ENCODE measurements around the gene ABCC2.

ABCC2 gene

DNA sequence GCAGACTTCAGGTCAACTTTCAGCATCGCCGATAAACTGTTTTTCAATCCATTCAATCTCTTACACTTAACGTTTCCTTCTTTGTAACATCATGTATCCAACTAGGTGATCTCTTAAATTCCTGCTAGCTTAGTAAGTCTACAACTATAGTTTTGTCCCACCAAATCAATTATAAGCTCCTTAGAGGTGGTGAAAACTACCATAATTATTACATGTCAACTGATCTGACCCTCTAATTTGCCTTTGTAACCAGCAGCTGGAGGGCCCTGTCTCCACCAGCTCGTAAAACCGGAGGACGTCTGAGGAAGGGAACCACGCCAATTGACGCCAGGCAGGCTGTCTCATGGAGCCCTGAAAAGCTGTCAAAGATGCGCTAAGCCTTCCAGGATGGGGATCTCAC lies 113.4 kb downstream of the ABCC2 start:
- no peak for TF ChIP-seq MYC (IDR thresholded peaks at IDR 0.05; ENCODE audit: low read depth, low read length)
- TF ChIP-seq, protein P1, sequence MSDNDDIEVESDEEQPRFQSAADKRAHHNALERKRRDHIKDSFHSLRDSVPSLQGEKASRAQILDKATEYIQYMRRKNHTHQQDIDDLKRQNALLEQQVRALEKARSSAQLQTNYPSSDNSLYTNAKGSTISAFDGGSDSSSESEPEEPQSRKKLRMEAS (IDR thresholded peaks at IDR 0.05; ENCODE audit: low read depth, low read length): no peak
- TF ChIP-seq, protein P2, sequence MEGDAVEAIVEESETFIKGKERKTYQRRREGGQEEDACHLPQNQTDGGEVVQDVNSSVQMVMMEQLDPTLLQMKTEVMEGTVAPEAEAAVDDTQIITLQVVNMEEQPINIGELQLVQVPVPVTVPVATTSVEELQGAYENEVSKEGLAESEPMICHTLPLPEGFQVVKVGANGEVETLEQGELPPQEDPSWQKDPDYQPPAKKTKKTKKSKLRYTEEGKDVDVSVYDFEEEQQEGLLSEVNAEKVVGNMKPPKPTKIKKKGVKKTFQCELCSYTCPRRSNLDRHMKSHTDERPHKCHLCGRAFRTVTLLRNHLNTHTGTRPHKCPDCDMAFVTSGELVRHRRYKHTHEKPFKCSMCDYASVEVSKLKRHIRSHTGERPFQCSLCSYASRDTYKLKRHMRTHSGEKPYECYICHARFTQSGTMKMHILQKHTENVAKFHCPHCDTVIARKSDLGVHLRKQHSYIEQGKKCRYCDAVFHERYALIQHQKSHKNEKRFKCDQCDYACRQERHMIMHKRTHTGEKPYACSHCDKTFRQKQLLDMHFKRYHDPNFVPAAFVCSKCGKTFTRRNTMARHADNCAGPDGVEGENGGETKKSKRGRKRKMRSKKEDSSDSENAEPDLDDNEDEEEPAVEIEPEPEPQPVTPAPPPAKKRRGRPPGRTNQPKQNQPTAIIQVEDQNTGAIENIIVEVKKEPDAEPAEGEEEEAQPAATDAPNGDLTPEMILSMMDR (IDR thresholded peaks at IDR 0.05; ENCODE audit: low read depth, low read length): no peak
- TF ChIP-seq POLR2A (IDR thresholded peaks at IDR 0.05; ENCODE audit: extremely low read depth, insufficient read length): no peak
- no peak overlapping the region for H3K4me3 ChIP-seq (ENCODE audit: low read depth, low read length)
- no peak for DNase-seq (ENCODE audit: low read depth)
